T-cell (primary cell): ENCODE measurements around the gene GPSM1. TPM values are rescaled to one million over a fixed set of nuclear protein-coding genes. Genes with fewer than 3 reads are reported as not detected.

Source experiments
- ATAC-seq, 4 experiments: fragments of 200-7000 bp in 3 of 4; fragments of 150-1000 bp in 1 of 4; cut with Tn5 transposase; replicated peaks in 1 of 4; 1 replicate in 3 of 4; 2 replicates in 1 of 4; pipeline ENCODE4 v1.10.0; 2021; ENCODE audit warnings: moderate library complexity in 3 of 4, mild to moderate bottlenecking in 2 of 4, moderate number of reproducible peaks in 1 of 4
- CTCF ChIA-PET, 2 donors: fragments of 300-600 bp; sonication (Branson Sonifier 250); formaldehyde crosslinking; loops; one replicate each; lab custom pipeline; 2022; ENCODE audit warnings: antibody characterized with exemption in 2 of 2; lab: Charles Lee
- POLR2A ChIA-PET, 2 donors: fragments of 300-600 bp; sonication (Branson Sonifier 250); formaldehyde crosslinking; loops; one replicate each; lab custom pipeline; 2022; ENCODE audit warnings: antibody characterized with exemption in 2 of 2; lab: Charles Lee
- DNase-seq, 35 experiments: peaks; one replicate each; pipeline versions ENCODE4 v3.0.0 to v3.0.0-alpha.2; 2013 to 2023
- H3K27ac ChIP-seq: one replicate; pipeline ENCODE4 v1.5.1; 2013; ENCODE audit warnings: low read length
- H3K27me3 ChIP-seq, 2 experiments: replicated peaks in 1 of 2; 1 replicate in 1 of 2; 2 replicates in 1 of 2; pipeline versions ENCODE4 v1.6.1 to v1.7.0; 2013; ENCODE audit warnings: low read length in 1 of 2, mixed read lengths in 1 of 2; ENCODE audit not compliant: control insufficient read depth in 2 of 2, insufficient read depth in 2 of 2; ENCODE audit errors: extremely low read depth in 1 of 2
- H3K36me3 ChIP-seq, 2 donors: 1 replicate in 1 of 2; 2 replicates in 1 of 2; pipeline versions ENCODE4 v1.6.1 to v1.7.0; 2013; ENCODE audit warnings: low read length in 1 of 2; ENCODE audit not compliant: control insufficient read depth in 2 of 2, insufficient read depth in 1 of 2; ENCODE audit errors: extremely low read depth in 1 of 2
- H3K4me1 ChIP-seq, 2 experiments: 1 replicate in 1 of 2; 2 replicates in 1 of 2; pipeline versions ENCODE4 v1.6.1 to v1.7.0; 2013; ENCODE audit warnings: low read length in 2 of 2, mixed read lengths in 1 of 2; ENCODE audit not compliant: insufficient read depth in 2 of 2, control insufficient read depth in 1 of 2; ENCODE audit errors: extremely low read depth in 1 of 2
- H3K4me3 ChIP-seq, 2 donors: 1 replicate in 1 of 2; 2 replicates in 1 of 2; pipeline versions ENCODE4 v1.5.1 to v1.7.0; 2013; ENCODE audit warnings: mild to moderate bottlenecking in 2 of 2, low read length in 1 of 2, moderate library complexity in 1 of 2; ENCODE audit not compliant: control insufficient read depth in 1 of 2; ENCODE audit errors: extremely low read depth in 1 of 2
- H3K9me3 ChIP-seq: 2 replicates; pipeline ENCODE4 v1.7.0; 2013
- H3K27ac Mint-ChIP-seq, 2 donors: one replicate each; pipeline ENCODE4 v1.8.0; 2020 to 2021; ENCODE audit warnings: mild to moderate bottlenecking in 2 of 2, mixed read lengths in 2 of 2
- H3K27me3 Mint-ChIP-seq, 2 donors: one replicate each; pipeline ENCODE4 v1.8.0; 2021 to 2022; ENCODE audit warnings: mixed read lengths in 2 of 2
- H3K36me3 Mint-ChIP-seq: one replicate; pipeline ENCODE4 v1.8.0; 2021; ENCODE audit warnings: mixed read lengths
- H3K4me1 Mint-ChIP-seq, 3 donors: one replicate each; pipeline ENCODE4 v1.8.0; 2020 to 2022; ENCODE audit warnings: mixed read lengths in 3 of 3, mild to moderate bottlenecking in 1 of 3
- H3K4me3 Mint-ChIP-seq, 3 donors: one replicate each; pipeline ENCODE4 v1.8.0; 2020 to 2022; ENCODE audit warnings: mild to moderate bottlenecking in 3 of 3, mixed read lengths in 3 of 3, moderate library complexity in 3 of 3
- H3K9me3 Mint-ChIP-seq, 3 donors: one replicate each; pipeline ENCODE4 v1.8.0; 2020 to 2022; ENCODE audit warnings: mixed read lengths in 3 of 3
- WGBS: methylation state at CpG from one replicate; pipeline ENCODE4 v1.1.5; 2013; ENCODE audit warnings: missing lambda C conversion rate; ENCODE audit not compliant: insufficient coverage; 5-methylcytosine and 5-hydroxymethylcytosine counted together
- total RNA-seq, 35 experiments: library from RNA in 6 of 35; stranded (reverse) in 6 of 35; fragments of 120-200 nt in 1 of 35; gene quantifications; one replicate each; pipeline versions ENCODE4 v1.2.1 to v1.2.4 and lab custom pipeline; 2013 to 2026

Gene GPSM1
- total RNA-seq, 5 donors from 2014 or later (not counting 1 experiment from before 2014, with no cell fraction given): 8.6 to 11.5 (median 9.7) TPM

GRCh38 chr9:136293476-136294077 is 33.8 kb upstream of the GPSM1 start:
- Mint-ChIP-seq H3K27ac (no peak overlapping the region), H3K27me3 (peaks cover 0 to 2% of the 10 kb centered on the region in 2 donors), H3K4me3 (no peak overlapping the region), H3K9me3 (no peaks in the 10 kb centered on the region), H3K36me3 (no peaks in the 10 kb centered on the region), H3K4me1 (no peaks in the 10 kb centered on the region)
- 84% methylated on average over 14 of the region's 14 CpGs for WGBS
- Histone ChIP-seq H3K9me3 (no peaks in the 10 kb centered on the region), H3K27ac (no peak overlapping the region), H3K36me3 (no peaks in the 10 kb centered on the region), H3K27me3 (peaks cover 0 to 19% of the 10 kb centered on the region in 2 experiments), H3K4me3 (no peak overlapping the region), H3K4me1 (no peaks in the 10 kb centered on the region)
- DNase-seq (no peak), ATAC-seq (no peak)
- CTCF ChIA-PET: no interaction called here
- POLR2A ChIA-PET: no interaction called here

GRCh38 chr9:136294437-136294836 is 32.9 kb upstream of the GPSM1 start:
- no peaks in the 10 kb centered on the region for H3K4me1 Mint-ChIP-seq
- H3K27ac ChIP-seq: no peak overlapping the region
- H3K4me3 Mint-ChIP-seq: no peak overlapping the region
- ATAC-seq (no peak), DNase-seq (no peak)
- H3K36me3 Mint-ChIP-seq: no peaks in the 10 kb centered on the region
- H3K27me3 Mint-ChIP-seq: peaks cover 0 to 2% of the 10 kb centered on the region in 2 donors
- ChIA-PET POLR2A (no interaction called here), CTCF (no interaction called here)
- no peaks in the 10 kb centered on the region for H3K36me3 ChIP-seq
- no peak overlapping the region for H3K27ac Mint-ChIP-seq
- 77% methylated on average over 3 of the region's 5 CpGs for WGBS
- no peak overlapping the region for H3K4me3 ChIP-seq
- H3K9me3 ChIP-seq: no peaks in the 10 kb centered on the region
- H3K27me3 ChIP-seq: peaks cover 0 to 16% of the 10 kb centered on the region in 2 experiments
- no peaks in the 10 kb centered on the region for H3K4me1 ChIP-seq
- H3K9me3 Mint-ChIP-seq: no peaks in the 10 kb centered on the region

GRCh38 chr9:136295055-136295454 is 32.3 kb upstream of the GPSM1 start:
- H3K4me3 Mint-ChIP-seq: no peak overlapping the region
- POLR2A ChIA-PET: no interaction called here
- H3K27ac ChIP-seq: no peak overlapping the region
- H3K27me3 ChIP-seq: peaks cover 0 to 21% of the 10 kb centered on the region in 2 experiments
- peaks cover 0 to 2% of the 10 kb centered on the region in 2 donors for H3K27me3 Mint-ChIP-seq
- no peaks in the 10 kb centered on the region for H3K4me1 Mint-ChIP-seq
- H3K27ac Mint-ChIP-seq: no peak overlapping the region
- H3K4me1 ChIP-seq: no peaks in the 10 kb centered on the region
- CTCF ChIA-PET: no interaction called here
- ATAC-seq (no peak), DNase-seq (no peak)
- H3K9me3 Mint-ChIP-seq: no peaks in the 10 kb centered on the region
- H3K4me3 ChIP-seq: no peak overlapping the region
- WGBS: 96% methylated on average over 9 of the region's 16 CpGs
- no peaks in the 10 kb centered on the region for H3K36me3 Mint-ChIP-seq
- no peaks in the 10 kb centered on the region for H3K9me3 ChIP-seq
- H3K36me3 ChIP-seq: no peaks in the 10 kb centered on the region

- DNase-seq: no peak
- Histone ChIP-seq H3K4me3 (no peak overlapping the region), H3K36me3 (no peaks in the 10 kb centered on the region), H3K27ac (no peak overlapping the region), H3K4me1 (no peaks in the 10 kb centered on the region), H3K9me3 (no peaks in the 10 kb centered on the region), H3K27me3 (peaks cover 0 to 22% of the 10 kb centered on the region in 2 experiments)
- 90% methylated on average over 32 of the region's 37 CpGs for WGBS
- Mint-ChIP-seq H3K27me3 (peaks cover 0 to 2% of the 10 kb centered on the region in 2 donors), H3K4me1 (no peaks in the 10 kb centered on the region), H3K9me3 (no peaks in the 10 kb centered on the region), H3K27ac (no peak overlapping the region), H3K36me3 (no peaks in the 10 kb centered on the region), H3K4me3 (no peak overlapping the region)
- ATAC-seq: no peak
- ChIA-PET CTCF (no interaction called here), POLR2A (no interaction called here)
Observed at GRCh38 chr9:136295542-136296433, 31.6 kb upstream of the GPSM1 start.

- Mint-ChIP-seq H3K27me3 (peaks cover 0 to 2% of the 10 kb centered on the region in 2 donors), H3K4me1 (no peaks in the 10 kb centered on the region), H3K4me3 (no peak overlapping the region), H3K36me3 (no peaks in the 10 kb centered on the region), H3K9me3 (no peaks in the 10 kb centered on the region), H3K27ac (no peak overlapping the region)
- Histone ChIP-seq H3K27ac (no peak overlapping the region), H3K4me1 (no peaks in the 10 kb centered on the region), H3K36me3 (no peaks in the 10 kb centered on the region), H3K4me3 (no peak overlapping the region), H3K27me3 (peaks cover 0 to 22% of the 10 kb centered on the region in 2 experiments), H3K9me3 (no peaks in the 10 kb centered on the region)
- no peak for ATAC-seq
- POLR2A ChIA-PET: no interaction called here
- CTCF ChIA-PET: no interaction called here
- no peak for DNase-seq
- WGBS: 79% methylated on average over 12 of the region's 16 CpGs
Observed at GRCh38 chr9:136296434-136297015, 30.8 kb upstream of the GPSM1 start.

GRCh38 chr9:136297016-136297691 is 30.2 kb upstream of the GPSM1 start:
- ChIA-PET CTCF (no interaction called here), POLR2A (no interaction called here)
- Mint-ChIP-seq H3K9me3 (no peaks in the 10 kb centered on the region), H3K4me3 (no peak overlapping the region), H3K4me1 (no peaks in the 10 kb centered on the region), H3K27me3 (peaks cover 0 to 2% of the 10 kb centered on the region in 2 donors), H3K36me3 (no peaks in the 10 kb centered on the region), H3K27ac (no peak overlapping the region)
- Histone ChIP-seq H3K36me3 (no peaks in the 10 kb centered on the region), H3K27me3 (peaks cover 0 to 22% of the 10 kb centered on the region in 2 experiments), H3K9me3 (no peaks in the 10 kb centered on the region), H3K4me1 (no peaks in the 10 kb centered on the region), H3K4me3 (no peak overlapping the region), H3K27ac (no peak overlapping the region)
- DNase-seq (no peak), ATAC-seq (no peak)
- 78% methylated on average over 24 of the region's 25 CpGs for WGBS
